HepG2 (cell line): ENCODE measurements around the gene ECE2. TPM values are rescaled to one million over a fixed set of nuclear protein-coding genes. Genes with fewer than 3 reads are reported as not detected.

Experiments used
- ATAC-seq: fragments of 200-7000 bp; cut with Tn5 transposase; 3 replicates; pipeline ENCODE4 v1.9.1; 2020; ENCODE audit warnings: mild to moderate bottlenecking, moderate library complexity
- BruUV-seq: library from RNA; stranded (reverse); fragments of 400-500 nt; replicated peaks from 2 replicates; lab custom pipeline; 2021; lab: Mats Ljungman, UMichigan
- CTCF ChIA-PET: fragments of 300-600 bp; formaldehyde crosslinking; extraction: SDS; loops from one replicate; lab custom pipeline; 2021; ENCODE audit warnings: low total read pairs, inconsistent platforms, low intra/inter-chr PET ratio; lab: Yijun Ruan, JAX
- POLR2A ChIA-PET: fragments of 350-600 bp; sonication (Branson Sonifier 250); formaldehyde crosslinking; loops from one replicate; lab custom pipeline; 2020; ENCODE audit warnings: antibody characterized with exemption, inconsistent platforms; lab: Yijun Ruan, JAX
- DNase-seq: peaks from one replicate; pipeline ENCODE4 v3.0.0-alpha.2; 2015; ENCODE audit warnings: low spot score
- FAIRE-seq: peaks from 3 replicates; lab custom pipeline; 2011; peaks lifted over from hg19 to GRCh38; lab: Jason Lieb, UNC
- H2AFZ ChIP-seq: one replicate; pipeline ENCODE4 v1.6.1; 2011; ENCODE audit warnings: low read length, inconsistent platforms
- H3K27ac ChIP-seq: fragments of 300-600 bp; 3 replicates; pipeline ENCODE4 v1.8.0; 2011; ENCODE audit warnings: mixed run types, mild to moderate bottlenecking, mixed read lengths, low read length, inconsistent platforms; ENCODE audit not compliant: insufficient read depth; ENCODE audit errors: extremely low read length
- H3K27me3 ChIP-seq, 2 experiments: fragments of 200-600 bp in 1 of 2; 2 replicates in 1 of 2; 3 replicates in 1 of 2; pipeline versions ENCODE4 v1.6.0 to v1.8.0; 2011; ENCODE audit warnings: low read length in 2 of 2, mild to moderate bottlenecking in 2 of 2, moderate library complexity in 2 of 2, inconsistent platforms in 1 of 2; ENCODE audit not compliant: insufficient read depth in 2 of 2, control insufficient read depth in 1 of 2
- H3K36me3 ChIP-seq, 2 experiments: fragments of 200-600 bp in 1 of 2; replicated peaks in 1 of 2; 2 replicates in 1 of 2; 3 replicates in 1 of 2; pipeline versions ENCODE4 v1.5.1 to v1.8.0; 2011; ENCODE audit warnings: low read length in 2 of 2, inconsistent platforms in 1 of 2; ENCODE audit not compliant: insufficient read depth in 2 of 2, control insufficient read depth in 1 of 2
- H3K4me1 ChIP-seq: 2 replicates; pipeline ENCODE4 v1.5.1; 2012; ENCODE audit warnings: low read length, inconsistent platforms; ENCODE audit not compliant: insufficient read depth
- H3K4me2 ChIP-seq: 2 replicates; pipeline ENCODE4 v1.6.0; 2011; ENCODE audit warnings: low read depth, low read length, inconsistent platforms
- H3K4me3 ChIP-seq, 3 experiments: fragments of 200-600 bp in 1 of 3; sonication (generic), shearing (Covaris generic) in 1 of 3; replicated peaks in 1 of 3; 2 replicates each; pipeline ENCODE4 v1.5.1; 2011 to 2016; ENCODE audit warnings: low read length in 3 of 3, inconsistent platforms in 2 of 3, low read depth in 2 of 3, mild to moderate bottlenecking in 2 of 3, control low read depth in 1 of 3, mixed read lengths in 1 of 3; ENCODE audit not compliant: insufficient read depth in 1 of 3
- H3K79me2 ChIP-seq: one replicate; pipeline ENCODE4 v1.6.1; 2011; ENCODE audit warnings: low read length, inconsistent platforms; ENCODE audit not compliant: insufficient read depth
- H3K9ac ChIP-seq: 2 replicates; pipeline ENCODE4 v1.6.0; 2011; ENCODE audit warnings: mild to moderate bottlenecking, low read depth, low read length, inconsistent platforms; ENCODE audit not compliant: insufficient read depth
- H3K9me3 ChIP-seq: 2 replicates; pipeline ENCODE4 v1.5.1; 2012; ENCODE audit warnings: mild to moderate bottlenecking, low read length
- H4K20me1 ChIP-seq: 2 replicates; pipeline ENCODE4 v1.6.0; 2011; ENCODE audit warnings: inconsistent platforms, mild to moderate bottlenecking, low read length, moderate library complexity; ENCODE audit not compliant: insufficient read depth
- CREB3 ChIP-seq: sonication (generic); formaldehyde crosslinking; IDR thresholded peaks from 2 replicates; pipeline ENCODE4 v1.5.0; 2020; ENCODE audit warnings: missing genetic modification reagents
- FOSL2 ChIP-seq: sonication (generic); formaldehyde crosslinking; IDR thresholded peaks from 2 replicates; pipeline ENCODE4 v1.4.0; 2020; ENCODE audit warnings: missing genetic modification reagents
- FOXP1 ChIP-seq, 2 experiments: fragments of 450-650 bp in 1 of 2; IDR thresholded peaks; 2 replicates each; pipeline ENCODE4 v1.6.1; 2017 to 2018; ENCODE audit warnings: antibody characterized with exemption in 1 of 2
- MAX ChIP-seq: IDR thresholded peaks from 2 replicates; pipeline ENCODE4 v1.6.1; 2012; ENCODE audit warnings: inconsistent platforms
- NFKB2 ChIP-seq: sonication (generic); formaldehyde crosslinking; IDR thresholded peaks from 2 replicates; pipeline ENCODE4 v1.4.0; 2020; ENCODE audit warnings: missing genetic modification reagents, borderline replicate concordance
- ZFP36L2 ChIP-seq: sonication (generic); formaldehyde crosslinking; IDR thresholded peaks from 2 replicates; pipeline ENCODE4 v1.4.0; 2020; ENCODE audit warnings: missing genetic modification reagents
- ZNF616 ChIP-seq: sonication (generic); formaldehyde crosslinking; IDR thresholded peaks from 2 replicates; pipeline ENCODE4 v1.5.0; 2020; ENCODE audit warnings: low read depth, mild to moderate bottlenecking, missing genetic modification reagents
- ZNF619 ChIP-seq: sonication (generic); formaldehyde crosslinking; IDR thresholded peaks from 2 replicates; pipeline ENCODE4 v1.4.0; 2020; ENCODE audit warnings: mild to moderate bottlenecking, missing genetic modification reagents
- WGBS: methylation state at CpG from one replicate; pipeline ENCODE4 v1.1.6; 2017; ENCODE audit warnings: low lambda C conversion rate; 5-methylcytosine and 5-hydroxymethylcytosine counted together
- in situ Hi-C: cut with HindIII; loops from 2 replicates; pipeline ENCODE4 v1.10.0; 2017; ENCODE audit warnings: low pct_unique_long_range_greater_than_20kb; ENCODE audit not compliant: extremely low pct_ligation_motif_present
- intact Hi-C: fragments of 100-400 bp; cut with micrococcal nuclease; formaldehyde crosslinking; loops from one replicate; pipeline ENCODE4 v1.10.0; 2022; ENCODE audit not compliant: unreplicated experiment
- polyA plus RNA-seq, 8 experiments: library from polyadenylated mRNA; depleted of rRNA in 3 of 8; stranded (reverse) in 7 of 8; unstranded in 1 of 8; fragments of >200 nt; fragmentation: Illumina TruSeq in 4 of 8; extraction: Trizol in 4 of 8; gene quantifications; 2 replicates each; pipeline versions ENCODE4 v1.2.1 to v1.2.3, GENCODE V29; 2011 to 2016; ENCODE audit warnings: low read depth in 4 of 8, missing spikeins in 1 of 8, mixed read lengths in 1 of 8; ENCODE audit not compliant: insufficient read depth in 1 of 8
- total RNA-seq, 5 experiments: library from RNA; depleted of rRNA; stranded (reverse); fragments of >200 nt; fragmentation: Illumina TruSeq; extraction: Trizol; gene quantifications; 2 replicates each; pipeline ENCODE4 v1.2.3, GENCODE V29; 2016; ENCODE audit warnings: low read depth in 1 of 5

The ECE2 gene
- total and polyA plus RNA-seq, 2 of the 13 experiments (the other 11 are each of a cell fraction or from before 2014, with no cell fraction given), result not detected

- TF ChIP-seq ZNF619 (CRISPR knock-in tag), result no peak
- TF ChIP-seq CREB3 (CRISPR knock-in tag), result no peak
- no peak for TF ChIP-seq NFKB2
Measured at GRCh38 chr3:184299488-184300377, 23.9 kb downstream of the ECE2 start (continued).

- H3K9me3 ChIP-seq, result no peaks in the 10 kb centered on the region
- 50% methylated on average over 3 of the region's 3 CpGs for WGBS
- H3K36me3 ChIP-seq, result peaks cover 19 to 48% of the 10 kb centered on the region in 2 experiments; a peak in 4 of 5 replicates
- TF ChIP-seq FOSL2 (CRISPR knock-in tag) (peak; percentile 45), ZNF616 (CRISPR knock-in tag) (no peak), ZFP36L2 (no peak), FOXP1 (IDR thresholded peaks at IDR 0.05) (no peak), FOXP1 (CRISPR knock-in tag; IDR thresholded peaks at IDR 0.05) (no peak), MAX (no peak)
- peaks cover 38% of the 10 kb centered on the region for H3K4me1 ChIP-seq
- peak overlapping the region; percentile 96 to 99 (median 98) for H3K4me3 ChIP-seq
- FAIRE-seq (peak; percentile 36), DNase-seq (no peak), ATAC-seq (no peak)
- peak overlapping the region; percentile 87 for H3K9ac ChIP-seq
- ChIA-PET POLR2A (no interaction called here), CTCF (no interaction called here)
- in situ Hi-C loops (no loop called here), intact Hi-C loops (no loop called here)
- H2AFZ ChIP-seq, result no peak overlapping the region
- H3K4me2 ChIP-seq, result peak overlapping the region; percentile 86
- no peaks in the 10 kb centered on the region for H4K20me1 ChIP-seq
- BruUV-seq, result no TSS peak
- peaks cover 25% of the 10 kb centered on the region for H3K79me2 ChIP-seq
- no peaks in the 10 kb centered on the region; a peak in 1 of 5 replicates for H3K27me3 ChIP-seq
- peak overlapping the region; percentile 50 for H3K27ac ChIP-seq
Measured at GRCh38 chr3:184300378-184300720, 24.5 kb downstream of the ECE2 start.
